Right atrium auricular region (tissue), 2 donors: Measurements from ENCODE around the gene PLSCR1. TPM values are rescaled to one million over a fixed set of nuclear protein-coding genes. Genes with fewer than 3 reads are reported as not detected.

Experiments used
- DNase-seq: peaks from one replicate; pipeline ENCODE4 v3.0.0-alpha.2; 2019; ENCODE audit warnings: low spot score
- H3K27ac ChIP-seq, 2 donors: fragments of 200-600 bp; sonication (generic); 1 replicate in 1 of 2; 2 replicates in 1 of 2; pipeline ENCODE4 v1.5.1; 2016 to 2019
- H3K27me3 ChIP-seq, 2 donors: fragments of 200-600 bp; sonication (generic); one replicate each; pipeline versions ENCODE4 v1.5.1 to v1.6.0; 2017 to 2019
- H3K36me3 ChIP-seq: fragments of 200-600 bp; sonication (generic); one replicate; pipeline ENCODE4 v1.5.1; 2016
- H3K4me1 ChIP-seq, 2 donors: fragments of 200-600 bp; sonication (generic); one replicate each; pipeline versions ENCODE4 v1.5.1 to v1.6.0; 2017 to 2019
- H3K4me3 ChIP-seq, 2 donors: fragments of 200-600 bp; sonication (generic); 1 replicate in 1 of 2; 2 replicates in 1 of 2; pipeline ENCODE4 v1.5.1; 2017 to 2019; ENCODE audit warnings: mild to moderate bottlenecking in 1 of 2, moderate library complexity in 1 of 2
- H3K9me3 ChIP-seq, 2 donors: fragments of 200-600 bp; sonication (generic); one replicate each; pipeline ENCODE4 v1.5.1; 2019
- total RNA-seq, 2 donors: library from RNA; depleted of rRNA; stranded (reverse); fragments of >200 nt; gene quantifications; one replicate each; pipeline ENCODE4 v1.1.0, GENCODE V29; 2016
- TF ChIP-seq, protein P1 (sequence below), 2 donors: fragments of 200-600 bp; sonication (generic); IDR thresholded peaks; one replicate each; pipeline ENCODE4 v1.5.1; 2019; ENCODE audit warnings: antibody characterized with exemption in 2 of 2

PLSCR1 gene
- total RNA-seq, 2 donors from 2014 or later: 42.7 to 43.1 TPM

DNA sequence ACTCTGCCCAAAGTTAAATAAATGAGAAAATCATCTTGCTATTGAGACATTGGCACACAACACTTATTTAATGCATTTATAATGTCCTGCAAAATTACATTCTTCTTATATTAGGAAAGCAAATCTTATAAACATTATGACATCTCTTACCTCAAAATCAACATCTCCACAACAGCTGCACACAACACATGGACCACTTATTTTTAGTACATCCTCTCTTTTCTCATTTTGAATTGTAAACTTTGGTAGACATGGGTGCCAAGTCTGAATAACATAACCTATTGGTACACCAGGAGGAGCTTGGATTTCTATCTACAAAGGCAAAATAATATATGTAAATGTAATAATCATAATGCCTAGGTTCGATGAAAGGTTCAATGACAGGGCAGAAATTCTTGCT, 23.0 kb downstream of the PLSCR1 start:
- TF ChIP-seq, protein P1, sequence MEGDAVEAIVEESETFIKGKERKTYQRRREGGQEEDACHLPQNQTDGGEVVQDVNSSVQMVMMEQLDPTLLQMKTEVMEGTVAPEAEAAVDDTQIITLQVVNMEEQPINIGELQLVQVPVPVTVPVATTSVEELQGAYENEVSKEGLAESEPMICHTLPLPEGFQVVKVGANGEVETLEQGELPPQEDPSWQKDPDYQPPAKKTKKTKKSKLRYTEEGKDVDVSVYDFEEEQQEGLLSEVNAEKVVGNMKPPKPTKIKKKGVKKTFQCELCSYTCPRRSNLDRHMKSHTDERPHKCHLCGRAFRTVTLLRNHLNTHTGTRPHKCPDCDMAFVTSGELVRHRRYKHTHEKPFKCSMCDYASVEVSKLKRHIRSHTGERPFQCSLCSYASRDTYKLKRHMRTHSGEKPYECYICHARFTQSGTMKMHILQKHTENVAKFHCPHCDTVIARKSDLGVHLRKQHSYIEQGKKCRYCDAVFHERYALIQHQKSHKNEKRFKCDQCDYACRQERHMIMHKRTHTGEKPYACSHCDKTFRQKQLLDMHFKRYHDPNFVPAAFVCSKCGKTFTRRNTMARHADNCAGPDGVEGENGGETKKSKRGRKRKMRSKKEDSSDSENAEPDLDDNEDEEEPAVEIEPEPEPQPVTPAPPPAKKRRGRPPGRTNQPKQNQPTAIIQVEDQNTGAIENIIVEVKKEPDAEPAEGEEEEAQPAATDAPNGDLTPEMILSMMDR (IDR thresholded peaks at IDR 0.05): no peak

DNA sequence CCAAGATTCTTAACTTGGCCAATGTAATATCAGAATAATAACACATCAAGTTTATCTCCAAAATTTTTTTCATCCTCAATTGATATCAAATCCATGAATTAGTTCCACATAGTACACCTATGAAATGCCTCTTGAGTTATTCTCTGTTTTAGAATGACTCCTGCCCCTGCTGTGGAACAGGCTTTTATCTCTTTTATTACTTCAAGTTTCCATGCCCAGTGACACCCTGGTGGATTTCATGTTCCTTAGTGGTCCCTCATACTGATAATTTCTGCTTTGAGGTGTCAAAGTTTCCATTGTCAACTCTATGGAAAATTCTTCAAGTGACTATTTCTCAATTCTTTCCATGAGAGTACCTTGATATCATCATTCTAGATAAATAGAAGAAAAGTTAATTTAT, 24.6 kb downstream of the PLSCR1 start:
- H3K4me3 ChIP-seq: no peak overlapping the region
- H3K36me3 ChIP-seq: peaks cover 11% of the 10 kb centered on the region
- no peak overlapping the region for H3K27ac ChIP-seq
- DNase-seq: no peak
- TF ChIP-seq, protein P1 (IDR thresholded peaks at IDR 0.05): no peak
- no peaks in the 10 kb centered on the region for H3K9me3 ChIP-seq
- no peaks in the 10 kb centered on the region for H3K27me3 ChIP-seq
- peaks cover 0 to 7% of the 10 kb centered on the region in 2 donors for H3K4me1 ChIP-seq

More for the DNA sequence above, 23.0 kb downstream of the PLSCR1 start:
- no peak for DNase-seq
- H3K9me3 ChIP-seq: no peaks in the 10 kb centered on the region
- no peak overlapping the region for H3K27ac ChIP-seq
- no peak overlapping the region for H3K4me3 ChIP-seq
- peaks cover 0 to 9% of the 10 kb centered on the region in 2 donors for H3K4me1 ChIP-seq
- H3K27me3 ChIP-seq: no peaks in the 10 kb centered on the region
- H3K36me3 ChIP-seq: peaks cover 13% of the 10 kb centered on the region

DNA sequence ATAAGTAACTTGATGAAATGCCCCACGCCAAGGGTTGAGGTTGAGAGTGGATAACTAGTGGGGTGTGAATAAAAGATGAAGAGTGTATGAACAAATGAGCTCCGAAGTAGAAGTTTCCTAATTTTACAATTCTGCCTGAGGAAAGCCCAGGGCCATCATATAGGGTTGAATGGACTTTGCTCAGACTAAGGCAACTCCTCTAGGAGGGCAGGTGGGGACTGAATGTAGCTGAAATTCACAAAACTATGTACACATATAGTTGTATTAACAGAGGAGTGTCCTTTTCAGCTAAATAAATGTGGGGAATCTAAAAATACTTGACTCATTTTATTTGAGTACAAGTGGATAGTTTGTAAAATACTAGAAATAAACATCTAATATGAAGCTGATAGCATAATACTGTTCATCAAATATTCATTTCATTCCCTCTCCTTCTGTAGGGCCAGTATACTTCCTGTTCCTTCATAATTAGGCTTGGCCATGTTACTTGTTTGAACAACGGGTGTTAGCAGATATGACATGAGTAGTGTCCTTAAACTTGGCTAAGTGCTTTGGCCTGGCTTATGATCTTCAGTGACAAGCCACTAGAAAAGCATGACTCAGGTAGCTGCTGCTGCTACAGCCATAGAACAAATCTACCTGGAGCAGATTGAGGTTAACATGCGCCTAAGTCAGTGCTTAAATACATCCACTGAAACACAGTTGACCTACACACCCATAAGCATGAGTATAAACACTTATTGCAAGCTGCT, 26.5 kb downstream of the PLSCR1 start:
- TF ChIP-seq, protein P1 (IDR thresholded peaks at IDR 0.05): no peak

DNA sequence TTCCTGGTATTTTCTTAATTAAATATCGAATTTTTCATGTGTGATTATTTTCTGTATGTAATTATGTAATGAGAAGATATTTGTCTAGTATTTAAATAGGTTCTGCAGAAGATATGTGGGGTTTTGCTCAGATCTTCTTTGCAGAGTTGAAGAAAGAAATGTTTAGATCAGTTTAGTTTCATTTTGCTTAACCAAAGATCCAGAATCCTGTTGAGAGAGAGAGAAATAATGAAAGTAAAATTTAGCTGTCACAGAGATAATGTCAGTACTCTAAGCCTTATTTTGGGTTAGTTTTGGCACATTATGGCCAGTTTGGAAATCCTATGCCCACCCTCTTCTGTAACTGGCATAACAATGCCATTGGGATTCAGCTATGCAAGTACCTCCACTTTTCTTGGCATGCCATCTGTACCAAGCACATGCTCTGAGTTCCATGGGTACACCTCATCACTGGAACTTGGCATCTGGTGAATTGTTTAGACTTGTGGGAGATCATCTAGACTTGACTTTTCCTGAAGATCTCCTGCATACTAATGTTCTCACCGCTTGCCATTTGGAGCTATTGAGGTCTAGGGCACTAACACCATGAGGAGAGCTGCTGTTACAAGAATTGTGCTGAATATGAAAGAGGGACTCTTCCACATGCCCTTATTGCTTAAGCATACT, 30.9 kb downstream of the PLSCR1 start:
- Histone ChIP-seq H3K36me3 (peaks cover 10% of the 10 kb centered on the region), H3K4me1 (peaks cover 0 to 9% of the 10 kb centered on the region in 2 donors), H3K9me3 (no peaks in the 10 kb centered on the region), H3K27me3 (no peaks in the 10 kb centered on the region), H3K4me3 (no peak overlapping the region), H3K27ac (no peak overlapping the region)
- TF ChIP-seq, protein P1 (IDR thresholded peaks at IDR 0.05): no peak
- DNase-seq: no peak

More for the DNA sequence above, 26.5 kb downstream of the PLSCR1 start:
- Histone ChIP-seq H3K27me3 (no peaks in the 10 kb centered on the region), H3K9me3 (no peaks in the 10 kb centered on the region), H3K4me3 (no peak overlapping the region), H3K27ac (no peak overlapping the region), H3K36me3 (peaks cover 15% of the 10 kb centered on the region), H3K4me1 (peaks cover 0 to 9% of the 10 kb centered on the region in 2 donors)
- DNase-seq: no peak

DNA sequence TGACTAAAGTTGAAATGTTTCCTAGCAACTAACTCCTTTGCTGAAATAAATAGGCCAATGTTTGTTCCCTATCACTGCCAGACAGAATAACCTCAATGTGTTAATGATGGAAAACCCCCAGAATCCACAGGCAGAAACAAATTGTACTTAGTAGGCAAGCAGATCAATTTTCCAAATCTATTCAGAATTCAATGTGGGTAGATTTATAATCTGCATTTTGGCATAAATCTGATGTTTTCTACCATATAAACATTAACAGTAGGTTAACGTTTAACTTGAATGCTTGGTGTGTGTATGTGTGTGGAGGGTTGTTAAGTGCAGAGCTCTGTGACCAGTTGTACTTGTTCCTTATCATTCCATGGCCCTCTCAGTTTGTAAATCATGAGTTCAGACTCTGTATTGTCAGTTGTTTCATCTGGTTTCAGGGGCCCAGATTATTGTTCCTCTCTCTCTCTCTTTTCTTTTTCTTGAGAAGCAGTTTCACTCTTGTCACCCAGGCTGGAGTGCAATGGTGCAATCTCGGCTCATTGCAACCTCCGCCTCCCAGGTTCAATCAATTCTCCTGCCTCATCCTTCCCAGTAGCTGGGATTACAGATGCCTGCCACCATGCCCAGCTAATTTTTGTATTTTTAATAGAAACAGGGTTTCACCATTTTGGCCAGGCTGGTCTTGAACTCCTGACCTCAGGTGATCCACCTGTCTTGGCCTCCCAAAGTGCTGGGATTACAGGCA, 32.8 kb downstream of the PLSCR1 start:
- Histone ChIP-seq H3K9me3 (no peaks in the 10 kb centered on the region), H3K27me3 (no peaks in the 10 kb centered on the region), H3K4me1 (peaks cover 0 to 3% of the 10 kb centered on the region in 2 donors), H3K27ac (no peak overlapping the region), H3K36me3 (peaks cover 10% of the 10 kb centered on the region), H3K4me3 (no peak overlapping the region)
- TF ChIP-seq, protein P1 (IDR thresholded peaks at IDR 0.05): no peak
- no peak for DNase-seq
